ENCODE measurements around the gene PYGB. TPM values are rescaled to one million over a fixed set of nuclear protein-coding genes. Genes with fewer than 3 reads are reported as not detected.

Gene PYGB
- total RNA-seq, 3 donors from 2014 or later: 247 to 252 (median 247) TPM

- intact Hi-C loops (cut with DNase I, micrococcal nuclease): no loop called here
- Histone ChIP-seq H3K4me3 (no peak overlapping the region), H3K9me3 (no peaks in the 10 kb centered on the region), H3K36me3 (ENCODE audit: low read depth) (peaks cover 26% of the 10 kb centered on the region), H3K4me1 (ENCODE audit: low read depth) (no peaks in the 10 kb centered on the region)
- no peak for TF ChIP-seq CTCF (IDR thresholded peaks at IDR 0.05)
- ATAC-seq (no peak), DNase-seq (peak in 2 of 3 donors; percentile 20 to 38)
These were observed 26.6 kb downstream of the PYGB start for GRCh38 chr20:25274481-25274880.

- H3K4me3 ChIP-seq: no peak overlapping the region
- H3K36me3 ChIP-seq (ENCODE audit: low read depth): peaks cover 26% of the 10 kb centered on the region
- TF ChIP-seq CTCF (IDR thresholded peaks at IDR 0.05): no peak
- no peaks in the 10 kb centered on the region for H3K9me3 ChIP-seq
- no peaks in the 10 kb centered on the region for H3K4me1 ChIP-seq (ENCODE audit: low read depth)
- intact Hi-C loops (cut with DNase I, micrococcal nuclease): no loop called here
- no peak for ATAC-seq
- DNase-seq: peak in 1 of 3 donors; percentile 45
These were observed 27.3 kb downstream of the PYGB start for GRCh38 chr20:25274891-25275812.

- Histone ChIP-seq H3K4me3 (no peak overlapping the region), H3K36me3 (ENCODE audit: low read depth) (peaks cover 26% of the 10 kb centered on the region), H3K9me3 (no peaks in the 10 kb centered on the region), H3K4me1 (ENCODE audit: low read depth) (no peaks in the 10 kb centered on the region)
- ATAC-seq: no peak
- peak in 2 of 3 donors; percentile 20 to 42 for DNase-seq
- intact Hi-C loops (cut with DNase I, micrococcal nuclease): no loop called here
- TF ChIP-seq CTCF (IDR thresholded peaks at IDR 0.05): no peak
These were observed 28.1 kb downstream of the PYGB start for GRCh38 chr20:25275813-25276532.

GRCh38 chr20:25276533-25277050 lies 28.7 kb downstream of the PYGB start:
- Histone ChIP-seq H3K36me3 (ENCODE audit: low read depth) (peaks cover 26% of the 10 kb centered on the region), H3K9me3 (no peaks in the 10 kb centered on the region)
- intact Hi-C loops (cut with DNase I, micrococcal nuclease): no loop called here

More at GRCh38 chr20:25276533-25277050, 28.7 kb downstream of the PYGB start:
- H3K4me3 ChIP-seq: no peak overlapping the region
- ATAC-seq (no peak), DNase-seq (no peak)
- H3K4me1 ChIP-seq (ENCODE audit: low read depth): no peaks in the 10 kb centered on the region
- no peak for TF ChIP-seq CTCF (IDR thresholded peaks at IDR 0.05)
